ENCODE measurements around the gene SRP72. TPM values are rescaled to one million over a fixed set of nuclear protein-coding genes. Genes with fewer than 3 reads are reported as not detected.
A peak's percentile ranks its signal among the peaks of the same experiment; 100 is the strongest.

Gene SRP72
- total RNA-seq, 1 experiment from 2014 or later, result 18.3 TPM

- in situ Hi-C loops (cut with HindIII; ENCODE audit: low pct_unique_long_range_greater_than_20kb, low sequenced_read_pairs), result no loop called here
These were observed 63.8 kb downstream of the SRP72 start for GRCh38 chr4:56531149-56531770.

GRCh38 chr4:56531823-56532222 is 64.4 kb downstream of the SRP72 start:
- in situ Hi-C loops (cut with HindIII; ENCODE audit: low pct_unique_long_range_greater_than_20kb, low sequenced_read_pairs), result no loop called here
- DNase-seq (ENCODE audit: low read depth), result peak; percentile 22

More at GRCh38 chr4:56531149-56531770, 63.8 kb downstream of the SRP72 start:
- DNase-seq (ENCODE audit: low read depth), result peak; percentile 4

GRCh38 chr4:56532239-56532638 is 64.8 kb downstream of the SRP72 start:
- in situ Hi-C loops (cut with HindIII; ENCODE audit: low pct_unique_long_range_greater_than_20kb, low sequenced_read_pairs), result no loop called here
- DNase-seq (ENCODE audit: low read depth), result no peak

GRCh38 chr4:56535915-56536314 is 68.5 kb downstream of the SRP72 start:
- in situ Hi-C loops (cut with HindIII; ENCODE audit: low pct_unique_long_range_greater_than_20kb, low sequenced_read_pairs), result no loop called here
- no peak for DNase-seq (ENCODE audit: low read depth)

- in situ Hi-C loops (cut with HindIII; ENCODE audit: low pct_unique_long_range_greater_than_20kb, low sequenced_read_pairs), result no loop called here
- no peak for DNase-seq (ENCODE audit: low read depth)
These were observed 69.7 kb downstream of the SRP72 start for GRCh38 chr4:56537147-56537546.

- in situ Hi-C loops (cut with HindIII; ENCODE audit: low pct_unique_long_range_greater_than_20kb, low sequenced_read_pairs), result no loop called here
- DNase-seq (ENCODE audit: low read depth), result no peak
These were observed 73.4 kb downstream of the SRP72 start for GRCh38 chr4:56540826-56541225.

GRCh38 chr4:56544573-56545131 is 77.2 kb downstream of the SRP72 start:
- peak; percentile 79 for DNase-seq (ENCODE audit: low read depth)
- in situ Hi-C loops (cut with HindIII; ENCODE audit: low pct_unique_long_range_greater_than_20kb, low sequenced_read_pairs), result no loop called here

GRCh38 chr4:56550642-56551041 is 83.2 kb downstream of the SRP72 start:
- in situ Hi-C loops (cut with HindIII; ENCODE audit: low pct_unique_long_range_greater_than_20kb, low sequenced_read_pairs), result no loop called here
- DNase-seq (ENCODE audit: low read depth), result no peak

GRCh38 chr4:56551516-56551915 is 84.1 kb downstream of the SRP72 start:
- DNase-seq (ENCODE audit: low read depth), result no peak
- in situ Hi-C loops (cut with HindIII; ENCODE audit: low pct_unique_long_range_greater_than_20kb, low sequenced_read_pairs), result no loop called here

- in situ Hi-C loops (cut with HindIII; ENCODE audit: low pct_unique_long_range_greater_than_20kb, low sequenced_read_pairs), result no loop called here
- no peak for DNase-seq (ENCODE audit: low read depth)
These were observed 84.9 kb downstream of the SRP72 start for GRCh38 chr4:56552273-56552672.

Other genes with a start within 250 kb of the SRP72 start
- 3.2 and 9.6 TPM in 2 replicates for gene AASDH, start 80.1 kb upstream of the SRP72 start, total RNA-seq (2014; rRNA removed; shearing (Covaris generic); ENCODE audit: low replicate concordance)
- gene PPAT, start 32.0 kb upstream of the SRP72 start, total RNA-seq (2014; rRNA removed; shearing (Covaris generic); ENCODE audit: low replicate concordance), result 10.7 and 14.9 TPM in 2 replicates
- gene PAICS, start 31.4 kb upstream of the SRP72 start, total RNA-seq (2014; rRNA removed; shearing (Covaris generic); ENCODE audit: low replicate concordance), result 65.4 and 88.6 TPM in 2 replicates
- gene ARL9, start 38.2 kb downstream of the SRP72 start, total RNA-seq (2014; rRNA removed; shearing (Covaris generic); ENCODE audit: low replicate concordance), result not detected in 2 replicates
- gene HOPX, start 213.7 kb downstream of the SRP72 start, total RNA-seq (2014; rRNA removed; shearing (Covaris generic); ENCODE audit: low replicate concordance), result not detected in 2 replicates

Measured in Caki2 (cell line).